Cardiac septum (tissue), 1 donor: ENCODE results near the gene SKIL. TPM values are rescaled to one million over a fixed set of nuclear protein-coding genes. Genes with fewer than 3 reads are reported as not detected.

Source experiments
- DNase-seq: peaks from one replicate; pipeline ENCODE4 v3.0.0-alpha.2; 2020; ENCODE audit warnings: low spot score
- intact Hi-C: fragments of 100-400 bp; cut with DNase I; formaldehyde crosslinking; loops from one replicate; pipeline ENCODE4 v1.14.0; 2022
- total RNA-seq: library from RNA; stranded (reverse); fragmentation: NEBNext Ultra II Directional; extraction: Animal tissue kit (Norgen Biotek cat#: 25700); gene quantifications from one replicate; pipeline ENCODE4 v1.2.1, GENCODE V29; 2021
- donor health status: DM: no; HTN: no; CAD: no.

SKIL gene
- total RNA-seq, 1 donor from 2014 or later: 37.3 TPM

GRCh38 chr3:170372190-170372879, 14.8 kb downstream of the SKIL start:
- DNase-seq: no peak
- intact Hi-C loops: no loop called here

GRCh38 chr3:170383567-170383966, 26.1 kb downstream of the SKIL start:
- intact Hi-C loops: no loop called here

GRCh38 chr3:170386468-170386867, 29.0 kb downstream of the SKIL start:
- intact Hi-C loops: no loop called here
- DNase-seq: no peak

More at GRCh38 chr3:170383567-170383966, 26.1 kb downstream of the SKIL start:
- no peak for DNase-seq

GRCh38 chr3:170387950-170388349, 30.4 kb downstream of the SKIL start:
- intact Hi-C loops: no loop called here
- no peak for DNase-seq

GRCh38 chr3:170391108-170391507, 33.6 kb downstream of the SKIL start:
- intact Hi-C loops: no loop called here
- no peak for DNase-seq

- no peak for DNase-seq
- intact Hi-C loops: no loop called here
These were observed 40.2 kb downstream of the SKIL start for GRCh38 chr3:170397685-170398084.

GRCh38 chr3:170405101-170405500, 47.6 kb downstream of the SKIL start:
- intact Hi-C loops: no loop called here
- DNase-seq: no peak

- no peak for DNase-seq
- intact Hi-C loops: loop anchor here (2.0 kb wide), 1 partner anchor 100 kb away; no protein-coding TSS in a partner anchor
These were observed 53.0 kb downstream of the SKIL start for GRCh38 chr3:170410428-170411029.

GRCh38 chr3:170413291-170413690, 55.8 kb downstream of the SKIL start:
- no peak for DNase-seq
- intact Hi-C loops: loop anchor here (2.0 kb wide), 1 partner anchor 398 kb away; no protein-coding TSS in a partner anchor

- no peak for DNase-seq
- intact Hi-C loops: loop anchor here (2.0 kb wide), 1 partner anchor 277 kb away; no protein-coding TSS in a partner anchor
These were observed 56.7 kb downstream of the SKIL start for GRCh38 chr3:170414202-170414663.

- no peak for DNase-seq
- intact Hi-C loops: no loop called here
These were observed 59.6 kb downstream of the SKIL start for GRCh38 chr3:170417090-170417489.

- no peak for DNase-seq
- intact Hi-C loops: no loop called here
These were observed 61.2 kb downstream of the SKIL start, which contains the start of gene CLDN11 for GRCh38 chr3:170418422-170419398. CLDN11 (plus strand) TSS chr3:170418868; CDS start chr3:170419067, 199 bp downstream.

- DNase-seq: no peak
- intact Hi-C loops: no loop called here
These were observed 62.1 kb downstream of the SKIL start for GRCh38 chr3:170419557-170420087.

GRCh38 chr3:170420307-170420821, 62.8 kb downstream of the SKIL start:
- DNase-seq: no peak
- intact Hi-C loops: no loop called here

- DNase-seq: no peak
- intact Hi-C loops: no loop called here
These were observed 63.7 kb downstream of the SKIL start for GRCh38 chr3:170421111-170421641.

- intact Hi-C loops: no loop called here
- DNase-seq: no peak
These were observed 64.2 kb downstream of the SKIL start for GRCh38 chr3:170421758-170422157.

- no peak for DNase-seq
- intact Hi-C loops: no loop called here
These were observed 65.6 kb downstream of the SKIL start for GRCh38 chr3:170423001-170423615.

- no peak for DNase-seq
- intact Hi-C loops: no loop called here
These were observed 67.4 kb downstream of the SKIL start for GRCh38 chr3:170424879-170425278.
